K562 treated with DMSO at 1 percent for 24 hours (cell line): ENCODE data around the gene MAEA. TPM values are rescaled to one million over a fixed set of nuclear protein-coding genes. Genes with fewer than 3 reads are reported as not detected.

Experiments used
- total RNA-seq: library from RNA; unstranded; fragments of 300-600 nt; gene quantifications from 2 replicates; pipeline ENCODE4 v1.2.3, GENCODE V29; 2022; ENCODE audit warnings: low read depth; ENCODE audit not compliant: insufficient read depth

The MAEA gene
- 91.8 and 100 TPM in 2 replicates for total RNA-seq

GRCh38 chr4:1289207-1290164, at the start of gene MAEA:
TSS of gene MAEA (plus strand) at chr4:1289891. CDS start at chr4:1289914, 23 bp downstream.

GRCh38 chr4:1248245-1249147, 41.2 kb upstream of the MAEA start, which contains the start of gene CTBP1:
TSS of gene CTBP1 (minus strand) at chr4:1249130. CDS start at chr4:1241331, 7,799 bp downstream.

GRCh38 chr4:1346781-1347409, 57.2 kb downstream of the MAEA start, which contains the start of gene UVSSA:
TSS of gene UVSSA (plus strand) at chr4:1347208. CDS start at chr4:1348092, 884 bp downstream.

Other genes with a start within 250 kb of the MAEA start
- not detected in 2 replicates for gene RNF212, start 176.3 kb upstream of the MAEA start, total RNA-seq
- gene SPON2, start 117.3 kb upstream of the MAEA start, total RNA-seq = 0.96 and 3.0 TPM in 2 replicates
- 142 and 151 TPM in 2 replicates for gene CTBP1, start 40.8 kb upstream of the MAEA start, total RNA-seq
- 3.2 and 5.0 TPM in 2 replicates for gene UVSSA, start 57.3 kb downstream of the MAEA start, total RNA-seq
- gene NKX1-1, start 116.6 kb downstream of the MAEA start, total RNA-seq = not detected in 2 replicates